ENCODE data around the gene CNIH3.

CNIH3 gene

DNA sequence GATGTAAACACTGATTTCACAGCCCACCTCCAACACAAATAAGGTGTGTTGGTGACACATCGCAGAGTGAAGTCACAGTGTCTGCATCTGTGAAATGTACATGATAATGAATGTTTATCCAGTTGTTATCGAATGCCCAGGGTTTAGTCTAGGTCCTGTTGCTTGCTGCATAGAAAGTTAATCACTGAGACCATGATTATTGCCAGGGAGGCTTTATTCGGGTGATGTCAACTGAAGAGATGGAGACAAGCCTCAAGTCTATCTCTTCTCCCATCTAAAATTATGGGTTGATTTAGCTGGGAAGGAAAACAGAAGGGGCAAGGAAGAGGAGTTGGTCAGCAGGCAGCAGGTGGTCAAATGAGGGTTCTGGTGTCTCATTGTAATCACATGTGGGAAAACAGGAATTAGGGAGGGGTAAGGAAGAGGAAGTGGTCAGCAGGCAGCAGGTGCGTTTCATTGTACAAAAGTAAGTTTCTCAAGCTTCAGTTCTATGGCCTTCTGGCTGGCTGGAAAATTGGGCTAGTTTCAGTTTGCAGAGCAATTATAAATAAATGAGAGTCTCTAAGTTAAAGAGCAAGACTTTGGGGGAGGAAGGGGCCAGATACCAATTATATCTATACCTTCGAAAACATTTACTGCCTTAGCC lies 167.0 kb downstream of the CNIH3 start:
- Histone ChIP-seq H3K4me3 (no peak overlapping the region), H3K27ac (no peak overlapping the region)

DNA sequence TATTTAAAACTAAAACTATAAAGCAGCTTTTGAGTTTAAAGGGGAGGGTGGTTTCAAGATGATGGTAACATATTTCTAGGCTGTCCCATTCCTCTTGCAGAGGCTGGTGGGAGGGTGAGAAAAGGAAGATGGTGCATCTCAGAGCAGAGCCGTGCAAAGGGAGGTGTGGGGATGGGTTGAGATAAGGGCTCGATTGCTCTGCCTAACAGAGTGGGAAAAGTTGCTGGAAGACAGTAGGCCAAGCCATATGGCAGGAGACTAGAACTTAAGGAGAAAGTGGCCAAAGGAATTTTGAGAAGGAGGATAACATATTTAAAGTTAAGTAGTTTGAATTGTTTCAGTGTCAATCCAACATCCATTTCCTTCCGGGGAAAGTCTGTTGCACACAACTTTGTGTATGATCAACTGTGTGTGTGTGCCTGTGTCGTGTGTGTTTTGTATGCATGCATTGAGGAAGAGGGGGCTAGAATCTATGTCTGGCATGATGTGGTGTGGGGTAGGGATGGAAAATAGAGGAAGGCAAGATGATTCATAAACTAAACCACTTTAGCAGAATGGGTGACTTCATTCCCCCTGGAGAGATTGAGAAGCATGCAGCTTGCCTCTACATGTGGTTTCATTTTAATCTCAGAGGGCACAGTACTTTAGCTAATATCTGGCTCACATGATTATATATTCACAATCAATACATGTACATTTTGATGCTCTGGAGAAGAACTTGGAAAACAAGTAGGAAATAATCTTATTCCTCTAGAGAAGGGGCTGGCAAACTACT lies 168.3 kb downstream of the CNIH3 start:
- Histone ChIP-seq H3K4me3 (no peak overlapping the region), H3K27ac (peak overlapping the region in 4 of 21 experiments; percentile 11 to 70 (median 48))

DNA sequence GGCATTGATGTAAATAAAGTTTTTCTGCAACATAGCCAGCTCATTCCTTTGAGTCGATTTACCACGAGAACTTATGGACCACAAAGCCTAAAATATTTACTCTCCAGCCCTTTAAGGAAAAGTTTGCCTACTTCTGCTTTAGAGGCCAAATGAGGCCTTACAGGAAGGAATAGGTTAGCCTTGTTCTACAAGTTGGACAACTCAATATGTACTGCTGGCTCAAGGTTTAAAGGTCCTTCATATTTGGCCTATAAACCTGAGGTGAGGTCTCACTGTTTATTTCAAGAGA lies 168.9 kb downstream of the CNIH3 start:
- peak overlapping the region in 4 of 21 experiments; percentile 30 to 70 (median 48) for H3K27ac ChIP-seq

DNA sequence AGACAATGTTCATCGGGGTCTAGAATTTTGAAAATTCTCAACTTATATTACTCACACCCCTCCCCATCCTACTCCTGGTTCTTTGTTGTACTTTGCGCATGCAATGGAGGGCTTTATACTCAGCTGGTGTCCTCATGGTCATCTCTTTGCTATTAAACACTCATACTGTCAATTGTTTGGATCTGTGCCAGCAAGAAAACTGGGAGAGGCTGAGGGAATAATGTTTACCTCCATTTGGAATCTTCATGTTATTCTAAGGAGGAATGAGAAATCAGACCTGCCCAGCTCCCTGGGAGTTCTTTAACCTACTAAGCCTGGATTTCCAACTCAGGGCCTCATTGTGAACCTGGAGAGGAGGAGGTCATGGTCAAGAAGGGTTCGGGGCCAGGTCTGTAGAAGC lies 169.5 kb downstream of the CNIH3 start:
- H3K4me3 ChIP-seq = no peak overlapping the region
- H3K27ac ChIP-seq = peak overlapping the region in 3 of 21 experiments; percentile 30 to 70 (median 55)

More for the DNA sequence above, 168.9 kb downstream of the CNIH3 start:
- H3K4me3 ChIP-seq = no peak overlapping the region

DNA sequence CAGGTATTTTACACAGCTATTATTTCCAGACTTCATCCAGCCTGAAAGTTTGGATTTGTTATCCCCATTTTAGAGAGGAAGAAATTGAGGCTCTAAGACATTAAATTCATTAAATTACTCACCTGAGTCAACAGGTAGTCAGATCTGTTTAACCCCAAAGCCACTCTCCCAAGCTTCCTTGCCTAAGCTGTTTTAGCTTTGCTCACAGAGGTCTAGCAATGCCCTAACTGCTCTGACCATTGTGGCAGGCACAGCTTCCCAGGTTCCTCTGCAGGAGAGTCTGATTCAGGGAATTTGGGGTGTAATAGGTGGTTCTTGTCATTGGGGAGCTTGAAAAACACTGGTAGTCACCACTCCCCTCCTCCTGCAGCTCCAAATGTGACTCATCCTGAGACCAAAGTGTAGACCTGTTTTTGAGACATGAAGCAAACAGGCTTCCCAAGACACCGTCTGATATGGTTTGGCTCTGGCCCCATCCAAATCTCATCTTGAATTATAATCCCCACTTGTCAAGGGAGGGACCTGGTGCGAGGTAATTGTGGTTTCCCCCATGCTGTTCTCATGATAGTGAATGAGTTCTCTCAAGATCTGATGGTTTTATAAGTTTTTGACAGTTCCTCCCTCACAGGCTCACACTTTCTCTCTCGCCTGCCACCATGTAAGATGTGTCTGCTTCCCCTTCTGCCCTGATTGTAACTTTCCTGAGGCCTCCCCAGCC lies 170.6 kb downstream of the CNIH3 start:
- Histone ChIP-seq H3K4me3 (no peak overlapping the region), H3K27ac (peak overlapping the region in 2 of 21 experiments; percentile 4 to 7)

DNA sequence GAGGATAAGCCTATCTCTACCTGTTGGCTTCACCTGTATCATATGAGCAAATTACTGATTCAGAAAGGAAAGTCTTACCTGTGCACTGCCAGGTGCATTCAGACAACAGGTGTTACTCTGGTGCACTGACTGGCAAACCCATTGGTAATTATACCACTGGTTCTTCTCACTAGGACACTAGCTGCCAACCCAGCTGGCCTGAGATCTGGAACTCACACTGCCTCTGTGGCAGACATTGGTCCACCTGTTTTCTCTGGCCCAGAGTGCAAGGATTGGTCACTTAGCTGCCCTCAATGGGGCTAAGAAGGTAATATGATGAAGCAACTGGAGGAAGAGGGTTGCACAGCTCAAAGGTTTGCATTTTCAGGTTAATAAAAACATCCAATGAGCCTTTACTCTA lies 173.2 kb downstream of the CNIH3 start:
- no peak overlapping the region for H3K4me3 ChIP-seq
- H3K27ac ChIP-seq = no peak overlapping the region

Measured in skin epidermis (tissue), 12 donors.